NCI-H226 (cell line): Measurements from ENCODE around the gene CCDC187.

Experiments
- DNase-seq: peaks from one replicate; pipeline ENCODE4 v3.0.0-alpha.2; 2015

The CCDC187 gene

DNA sequence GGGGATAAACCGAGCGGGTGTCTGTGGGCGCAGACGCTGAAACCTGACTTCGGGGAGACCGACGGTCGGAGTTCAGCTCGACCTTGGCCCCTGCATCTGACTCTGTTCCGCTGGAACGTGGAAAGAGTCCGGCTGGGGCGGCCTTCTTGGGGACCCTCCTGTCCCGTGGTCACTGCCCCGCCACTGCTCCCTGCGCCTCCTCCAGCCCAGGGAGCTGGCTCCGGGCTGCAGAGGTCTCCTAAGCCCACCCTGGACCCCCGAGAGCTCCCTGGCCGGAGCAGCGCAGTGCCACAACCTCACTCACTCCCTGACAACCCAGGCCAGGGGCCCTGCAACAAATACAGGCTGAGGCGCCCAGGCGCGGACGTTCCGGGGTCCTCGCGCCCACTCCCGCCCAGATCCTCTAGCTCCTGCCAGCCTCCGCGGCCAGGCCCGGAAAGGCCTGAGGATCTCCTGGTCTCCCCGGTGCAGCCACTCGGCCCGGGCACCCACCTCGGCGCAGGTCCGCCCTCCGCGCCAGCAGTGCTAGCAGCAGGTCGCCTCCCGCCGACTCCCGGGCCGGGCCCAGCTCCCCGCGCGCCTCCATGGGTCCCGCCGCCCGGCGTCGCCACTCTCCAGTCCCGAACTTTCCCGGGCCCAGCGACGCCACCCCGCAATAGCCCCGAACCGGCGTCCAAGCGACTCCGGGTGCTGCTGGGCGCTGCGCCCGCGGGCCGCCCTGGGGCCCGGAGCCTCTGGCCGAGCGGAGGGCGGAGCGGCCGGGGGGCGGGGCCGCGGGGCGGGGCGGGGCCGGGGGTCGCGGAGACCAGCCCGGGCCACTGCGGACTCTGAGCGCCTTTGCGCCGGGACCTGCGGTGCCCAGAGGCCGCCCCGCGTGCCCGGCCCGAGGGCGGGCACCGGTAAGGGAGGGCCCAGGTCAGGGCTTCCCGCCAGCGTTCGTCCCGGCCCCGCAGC lies 101.2 kb downstream of the CCDC187 start:
- no peak for DNase-seq

DNA sequence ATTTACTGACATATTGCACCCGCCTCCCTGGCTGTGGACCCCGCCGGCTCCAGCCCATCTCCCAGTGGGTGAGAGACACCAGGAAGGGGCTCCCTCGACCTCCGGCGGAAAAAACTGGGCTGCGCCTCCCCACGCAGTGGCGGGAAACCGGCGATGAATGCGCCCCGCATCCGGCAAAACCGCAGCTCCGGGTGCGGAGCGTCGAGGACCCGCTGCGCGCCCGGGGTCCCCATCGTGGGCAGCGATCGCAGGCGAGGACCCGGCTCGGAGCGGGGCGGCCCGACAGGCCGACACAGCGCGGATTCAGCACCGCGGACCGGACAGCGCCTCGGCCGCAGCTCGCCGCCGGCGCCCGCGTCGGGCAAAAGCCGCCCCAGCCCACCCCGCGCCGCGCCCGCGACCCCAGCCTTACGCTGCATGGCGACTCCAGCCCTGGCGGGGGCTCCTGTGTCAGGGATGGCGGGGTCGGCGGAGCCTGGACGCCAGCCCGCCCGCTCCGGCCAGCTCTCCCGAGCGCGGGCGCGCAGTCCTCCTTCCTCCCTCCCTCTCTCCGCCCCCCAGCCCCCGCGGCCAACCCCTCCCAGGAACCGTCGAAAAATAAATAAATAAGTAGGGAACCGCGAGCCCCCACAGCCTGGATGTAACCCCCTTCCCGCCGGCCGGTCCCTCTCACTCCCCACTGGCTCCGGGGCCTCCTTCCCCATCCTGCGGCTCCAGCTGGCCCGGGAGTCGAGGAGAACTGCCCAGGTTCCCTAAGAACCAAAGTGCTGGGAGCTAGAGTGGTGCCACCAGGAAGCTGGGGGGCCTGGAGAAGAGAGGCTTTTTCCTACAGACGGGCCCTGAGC lies 102.1 kb downstream of the CCDC187 start:
- DNase-seq: no peak

DNA sequence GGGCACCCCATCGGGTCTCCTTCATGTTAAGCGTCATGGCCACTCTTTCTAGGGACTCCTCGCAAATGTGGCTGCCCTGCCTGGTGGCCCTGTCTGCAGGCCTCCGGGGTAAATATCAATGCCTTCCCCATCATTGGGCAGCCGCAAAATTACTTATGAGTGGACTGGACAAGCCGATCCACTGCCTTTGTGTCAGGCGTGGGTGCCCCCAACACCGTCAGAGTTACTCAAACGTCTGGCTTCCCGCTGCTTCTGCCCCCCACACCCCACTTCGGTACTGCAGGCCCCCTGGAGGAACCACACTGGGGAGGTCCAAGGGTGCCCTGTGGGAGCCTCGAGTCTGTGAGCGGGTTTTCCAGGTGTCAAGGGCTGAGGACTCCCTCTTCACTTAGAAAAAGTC lies 102.7 kb downstream of the CCDC187 start:
- DNase-seq: no peak

DNA sequence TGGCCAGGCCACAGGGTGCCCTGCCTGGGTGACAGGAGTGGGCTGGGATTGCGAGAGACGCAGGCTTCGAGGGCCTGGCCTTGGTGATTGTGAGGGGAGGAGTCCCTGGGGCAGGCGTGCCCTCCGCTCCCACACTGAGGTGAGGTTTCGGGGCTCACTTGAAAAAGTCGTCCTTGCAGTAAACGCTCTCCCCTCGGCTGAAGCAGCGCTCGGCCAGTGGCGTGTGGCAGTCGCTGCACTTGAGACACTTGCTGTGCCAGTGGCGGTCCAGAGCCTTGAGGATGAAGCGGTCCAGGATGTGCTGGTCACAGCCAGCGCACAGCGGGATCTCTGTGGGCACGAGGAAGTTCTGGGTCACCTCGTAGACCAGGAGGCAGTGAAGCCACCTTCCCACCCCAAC lies 103.5 kb downstream of the CCDC187 start:
- DNase-seq: no peak
